RWPE1 (cell line): ENCODE data around the gene REEP3.

ENCODE experiments used
- CTCF ChIA-PET: fragments of 350-600 bp; sonication (Branson Sonifier 250); formaldehyde crosslinking; extraction: SDS; loops from one replicate; lab custom pipeline; 2021; lab: Yijun Ruan, JAX
- POLR2A ChIA-PET: fragments of 400-600 bp; formaldehyde crosslinking; extraction: SDS; loops from one replicate; lab custom pipeline; 2020; ENCODE audit warnings: antibody characterized with exemption; ENCODE audit not compliant: low non-redundant PET; lab: Yijun Ruan, JAX
- DNase-seq: peaks from one replicate; pipeline ENCODE4 v3.0.0; 2012; ENCODE audit warnings: low spot score
- H3K27ac ChIP-seq: fragments of 450-650 bp; 2 replicates; pipeline ENCODE4 v1.5.1; 2017
- TF ChIP-seq, protein P1 (sequence below): fragments of 450-650 bp; conservative IDR thresholded peaks from 2 replicates; pipeline ENCODE4 v1.5.1; 2017; ENCODE audit warnings: low read depth, mild to moderate bottlenecking

Gene REEP3

GRCh38 chr10:63591600-63592379 lies 70.6 kb downstream of the REEP3 start:
- DNase-seq, result no peak
- TF ChIP-seq, protein P1, sequence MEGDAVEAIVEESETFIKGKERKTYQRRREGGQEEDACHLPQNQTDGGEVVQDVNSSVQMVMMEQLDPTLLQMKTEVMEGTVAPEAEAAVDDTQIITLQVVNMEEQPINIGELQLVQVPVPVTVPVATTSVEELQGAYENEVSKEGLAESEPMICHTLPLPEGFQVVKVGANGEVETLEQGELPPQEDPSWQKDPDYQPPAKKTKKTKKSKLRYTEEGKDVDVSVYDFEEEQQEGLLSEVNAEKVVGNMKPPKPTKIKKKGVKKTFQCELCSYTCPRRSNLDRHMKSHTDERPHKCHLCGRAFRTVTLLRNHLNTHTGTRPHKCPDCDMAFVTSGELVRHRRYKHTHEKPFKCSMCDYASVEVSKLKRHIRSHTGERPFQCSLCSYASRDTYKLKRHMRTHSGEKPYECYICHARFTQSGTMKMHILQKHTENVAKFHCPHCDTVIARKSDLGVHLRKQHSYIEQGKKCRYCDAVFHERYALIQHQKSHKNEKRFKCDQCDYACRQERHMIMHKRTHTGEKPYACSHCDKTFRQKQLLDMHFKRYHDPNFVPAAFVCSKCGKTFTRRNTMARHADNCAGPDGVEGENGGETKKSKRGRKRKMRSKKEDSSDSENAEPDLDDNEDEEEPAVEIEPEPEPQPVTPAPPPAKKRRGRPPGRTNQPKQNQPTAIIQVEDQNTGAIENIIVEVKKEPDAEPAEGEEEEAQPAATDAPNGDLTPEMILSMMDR, result no peak
- CTCF ChIA-PET, result no interaction called here
- POLR2A ChIA-PET, result no interaction called here
- H3K27ac ChIP-seq, result no peak overlapping the region

DNA sequence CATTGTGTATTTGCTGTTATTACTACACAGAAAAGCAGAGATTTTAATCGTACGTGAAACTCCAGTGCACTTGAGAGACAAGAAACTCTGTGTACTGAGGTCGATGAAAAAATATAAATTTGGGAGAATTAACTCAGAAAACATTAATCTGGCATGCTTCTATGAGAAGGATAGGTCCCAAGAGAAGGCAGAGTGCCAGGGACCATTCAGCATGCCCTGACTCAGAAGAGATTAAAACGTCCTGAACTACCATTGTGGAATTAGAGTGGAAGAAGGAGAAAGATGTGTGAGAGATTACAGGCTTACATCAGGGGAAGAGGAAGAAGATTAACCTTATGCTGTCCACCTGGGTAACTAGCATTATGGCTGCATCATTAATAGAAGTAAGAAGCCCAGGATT lies 72.4 kb downstream of the REEP3 start:
- POLR2A ChIA-PET, result no interaction called here
- H3K27ac ChIP-seq, result no peak overlapping the region
- TF ChIP-seq, protein P1, result no peak
- DNase-seq, result no peak
- CTCF ChIA-PET, result no interaction called here

GRCh38 chr10:63595072-63595471 lies 73.9 kb downstream of the REEP3 start:
- POLR2A ChIA-PET, result no interaction called here
- DNase-seq, result no peak
- CTCF ChIA-PET, result interaction anchor here (0.7 kb wide), 1 partner anchor 19 kb away, joined by 3 read pairs; no protein-coding TSS in a partner anchor
- TF ChIP-seq, protein P1, result no peak
- no peak overlapping the region for H3K27ac ChIP-seq

- POLR2A ChIA-PET, result no interaction called here
- CTCF ChIA-PET, result no interaction called here
- no peak for DNase-seq
- H3K27ac ChIP-seq, result no peak overlapping the region
- TF ChIP-seq, protein P1, result no peak
Measured at GRCh38 chr10:63596924-63597323, 75.7 kb downstream of the REEP3 start.

DNA sequence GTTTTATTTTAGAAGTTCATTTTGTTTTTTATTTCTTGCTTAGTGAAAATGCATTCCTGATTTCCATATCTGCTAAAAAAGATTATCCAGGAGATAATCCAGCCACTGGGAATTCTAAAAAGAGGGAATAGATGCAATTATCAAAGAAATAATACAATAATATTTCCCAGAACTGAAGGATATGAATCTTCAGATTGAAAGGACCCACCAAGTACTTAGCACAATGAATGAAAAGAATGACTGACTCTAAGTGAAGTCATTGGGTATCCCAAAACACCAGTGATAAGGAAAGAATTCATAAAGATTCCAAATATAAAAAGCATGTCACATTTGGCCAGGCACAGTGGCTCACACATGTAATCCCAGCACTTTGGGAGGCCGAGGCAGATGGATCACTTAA lies 79.3 kb downstream of the REEP3 start:
- ChIA-PET CTCF (no interaction called here), POLR2A (no interaction called here)
- H3K27ac ChIP-seq, result no peak overlapping the region
- no peak for DNase-seq
- TF ChIP-seq, protein P1, result no peak

- no peak for DNase-seq
- no peak overlapping the region for H3K27ac ChIP-seq
- TF ChIP-seq, protein P1, result no peak
- CTCF ChIA-PET, result interaction anchor here (0.7 kb wide), 1 partner anchor 30 kb away, joined by 3 read pairs; no protein-coding TSS in a partner anchor
- POLR2A ChIA-PET, result interaction anchor here (0.5 kb wide), 1 partner anchor 22 kb away, joined by 3 read pairs; no protein-coding TSS in a partner anchor
Measured at GRCh38 chr10:63603709-63604445, 82.7 kb downstream of the REEP3 start.
